Neural cell (in vitro differentiated cells): ENCODE results near the gene GRHL1.

ENCODE experiments used
- CTCF ChIP-seq: fragments of 450-650 bp; IDR thresholded peaks from 2 replicates; pipeline ENCODE4 v1.5.1; 2014; ENCODE audit warnings: antibody characterized with exemption, mild to moderate bottlenecking, moderate library complexity; ENCODE audit not compliant: poor library complexity, severe bottlenecking
- EP300 ChIP-seq: fragments of 450-650 bp; conservative IDR thresholded peaks from 2 replicates; pipeline ENCODE4 v1.6.1; 2014; ENCODE audit warnings: antibody characterized with exemption, mild to moderate bottlenecking, moderate library complexity; ENCODE audit not compliant: poor library complexity, severe bottlenecking
- EZH2 ChIP-seq: fragments of 200-600, 300-800 bp; shearing (Covaris generic), sonication (generic); IDR thresholded peaks from 2 replicates; pipeline ENCODE4 v1.6.1; 2014; ENCODE audit warnings: antibody characterized with exemption, low read length, borderline replicate concordance, mild to moderate bottlenecking; ENCODE audit not compliant: insufficient read depth, poor library complexity, severe bottlenecking
- POLR2AphosphoS5 ChIP-seq: IDR thresholded peaks from 2 replicates; pipeline ENCODE4 v1.6.1; 2012
- SMC3 ChIP-seq: fragments of 450-650 bp; conservative IDR thresholded peaks from 2 replicates; pipeline ENCODE4 v1.6.1; 2014; ENCODE audit warnings: antibody characterized with exemption, mild to moderate bottlenecking, moderate library complexity; ENCODE audit not compliant: poor library complexity
- TAF1 ChIP-seq: IDR thresholded peaks from 2 replicates; pipeline ENCODE4 v1.6.1; 2012; ENCODE audit warnings: low read depth
- TF ChIP-seq, protein P1 (sequence below): IDR thresholded peaks from 2 replicates; pipeline ENCODE4 v1.6.1; 2012; ENCODE audit warnings: borderline replicate concordance

DNA sequence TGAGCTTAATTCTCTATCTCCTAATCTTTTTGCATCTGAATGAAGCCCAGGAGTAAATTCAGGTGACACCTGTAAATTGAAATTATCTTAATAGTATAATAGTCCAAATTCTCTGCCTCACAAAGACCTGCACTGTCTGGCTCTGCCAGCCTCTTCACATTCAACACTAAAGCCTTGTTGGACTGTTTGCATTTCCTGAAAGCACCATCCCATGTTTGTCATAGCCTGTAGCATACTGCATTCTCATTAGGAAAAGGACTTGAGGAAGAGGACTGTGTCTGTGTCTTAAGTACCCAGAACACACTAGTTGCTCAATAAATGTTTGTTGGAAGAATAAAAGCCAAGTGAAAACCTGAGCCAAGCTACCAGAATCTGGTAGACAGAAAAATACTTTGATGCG is 42.9 kb upstream of the GRHL1 start:
- TF ChIP-seq POLR2AphosphoS5 (no peak), CTCF (no peak), EZH2 (no peak), EP300 (no peak), TAF1 (no peak), SMC3 (no peak)
- TF ChIP-seq, protein P1, sequence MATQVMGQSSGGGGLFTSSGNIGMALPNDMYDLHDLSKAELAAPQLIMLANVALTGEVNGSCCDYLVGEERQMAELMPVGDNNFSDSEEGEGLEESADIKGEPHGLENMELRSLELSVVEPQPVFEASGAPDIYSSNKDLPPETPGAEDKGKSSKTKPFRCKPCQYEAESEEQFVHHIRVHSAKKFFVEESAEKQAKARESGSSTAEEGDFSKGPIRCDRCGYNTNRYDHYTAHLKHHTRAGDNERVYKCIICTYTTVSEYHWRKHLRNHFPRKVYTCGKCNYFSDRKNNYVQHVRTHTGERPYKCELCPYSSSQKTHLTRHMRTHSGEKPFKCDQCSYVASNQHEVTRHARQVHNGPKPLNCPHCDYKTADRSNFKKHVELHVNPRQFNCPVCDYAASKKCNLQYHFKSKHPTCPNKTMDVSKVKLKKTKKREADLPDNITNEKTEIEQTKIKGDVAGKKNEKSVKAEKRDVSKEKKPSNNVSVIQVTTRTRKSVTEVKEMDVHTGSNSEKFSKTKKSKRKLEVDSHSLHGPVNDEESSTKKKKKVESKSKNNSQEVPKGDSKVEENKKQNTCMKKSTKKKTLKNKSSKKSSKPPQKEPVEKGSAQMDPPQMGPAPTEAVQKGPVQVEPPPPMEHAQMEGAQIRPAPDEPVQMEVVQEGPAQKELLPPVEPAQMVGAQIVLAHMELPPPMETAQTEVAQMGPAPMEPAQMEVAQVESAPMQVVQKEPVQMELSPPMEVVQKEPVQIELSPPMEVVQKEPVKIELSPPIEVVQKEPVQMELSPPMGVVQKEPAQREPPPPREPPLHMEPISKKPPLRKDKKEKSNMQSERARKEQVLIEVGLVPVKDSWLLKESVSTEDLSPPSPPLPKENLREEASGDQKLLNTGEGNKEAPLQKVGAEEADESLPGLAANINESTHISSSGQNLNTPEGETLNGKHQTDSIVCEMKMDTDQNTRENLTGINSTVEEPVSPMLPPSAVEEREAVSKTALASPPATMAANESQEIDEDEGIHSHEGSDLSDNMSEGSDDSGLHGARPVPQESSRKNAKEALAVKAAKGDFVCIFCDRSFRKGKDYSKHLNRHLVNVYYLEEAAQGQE, result no peak
